ENCODE results near the gene RIPOR3. TPM values are rescaled to one million over a fixed set of nuclear protein-coding genes. Genes with fewer than 3 reads are reported as not detected.

Gene RIPOR3
- total and polyA plus RNA-seq, 9 of the 15 experiments (the other 6 are each of a cell fraction or from before 2014, with no cell fraction given), result 3.3 to 62.7 (median 21.4) TPM

DNA sequence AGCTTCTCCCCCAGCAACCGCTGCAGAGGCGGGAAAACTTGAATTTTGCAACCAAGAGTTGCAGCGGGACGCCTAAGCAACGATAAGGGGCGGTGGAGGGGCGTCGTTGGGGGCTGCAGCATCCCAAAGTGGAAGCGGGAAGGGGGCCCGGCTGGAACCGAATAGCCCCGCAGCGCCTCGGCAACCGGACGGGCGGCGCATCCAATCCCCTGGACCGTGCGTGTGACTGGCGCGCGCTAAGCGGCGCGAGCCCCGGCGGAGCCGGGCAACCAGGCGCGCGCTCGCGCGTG lies 39.4 kb upstream of the RIPOR3 start (continued):
- TF ChIP-seq, protein P1, sequence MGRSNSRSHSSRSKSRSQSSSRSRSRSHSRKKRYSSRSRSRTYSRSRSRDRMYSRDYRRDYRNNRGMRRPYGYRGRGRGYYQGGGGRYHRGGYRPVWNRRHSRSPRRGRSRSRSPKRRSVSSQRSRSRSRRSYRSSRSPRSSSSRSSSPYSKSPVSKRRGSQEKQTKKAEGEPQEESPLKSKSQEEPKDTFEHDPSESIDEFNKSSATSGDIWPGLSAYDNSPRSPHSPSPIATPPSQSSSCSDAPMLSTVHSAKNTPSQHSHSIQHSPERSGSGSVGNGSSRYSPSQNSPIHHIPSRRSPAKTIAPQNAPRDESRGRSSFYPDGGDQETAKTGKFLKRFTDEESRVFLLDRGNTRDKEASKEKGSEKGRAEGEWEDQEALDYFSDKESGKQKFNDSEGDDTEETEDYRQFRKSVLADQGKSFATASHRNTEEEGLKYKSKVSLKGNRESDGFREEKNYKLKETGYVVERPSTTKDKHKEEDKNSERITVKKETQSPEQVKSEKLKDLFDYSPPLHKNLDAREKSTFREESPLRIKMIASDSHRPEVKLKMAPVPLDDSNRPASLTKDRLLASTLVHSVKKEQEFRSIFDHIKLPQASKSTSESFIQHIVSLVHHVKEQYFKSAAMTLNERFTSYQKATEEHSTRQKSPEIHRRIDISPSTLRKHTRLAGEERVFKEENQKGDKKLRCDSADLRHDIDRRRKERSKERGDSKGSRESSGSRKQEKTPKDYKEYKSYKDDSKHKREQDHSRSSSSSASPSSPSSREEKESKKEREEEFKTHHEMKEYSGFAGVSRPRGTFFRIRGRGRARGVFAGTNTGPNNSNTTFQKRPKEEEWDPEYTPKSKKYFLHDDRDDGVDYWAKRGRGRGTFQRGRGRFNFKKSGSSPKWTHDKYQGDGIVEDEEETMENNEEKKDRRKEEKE (IDR thresholded peaks at IDR 0.05; ENCODE audit: borderline replicate concordance in 1 of 2, control insufficient read depth in 1 of 2, low read depth in 2 of 2, low read length in 1 of 2), result peak in 1 of 2 experiments; percentile 65; a peak in 1 of 4 replicates
- TF ChIP-seq, protein P2, sequence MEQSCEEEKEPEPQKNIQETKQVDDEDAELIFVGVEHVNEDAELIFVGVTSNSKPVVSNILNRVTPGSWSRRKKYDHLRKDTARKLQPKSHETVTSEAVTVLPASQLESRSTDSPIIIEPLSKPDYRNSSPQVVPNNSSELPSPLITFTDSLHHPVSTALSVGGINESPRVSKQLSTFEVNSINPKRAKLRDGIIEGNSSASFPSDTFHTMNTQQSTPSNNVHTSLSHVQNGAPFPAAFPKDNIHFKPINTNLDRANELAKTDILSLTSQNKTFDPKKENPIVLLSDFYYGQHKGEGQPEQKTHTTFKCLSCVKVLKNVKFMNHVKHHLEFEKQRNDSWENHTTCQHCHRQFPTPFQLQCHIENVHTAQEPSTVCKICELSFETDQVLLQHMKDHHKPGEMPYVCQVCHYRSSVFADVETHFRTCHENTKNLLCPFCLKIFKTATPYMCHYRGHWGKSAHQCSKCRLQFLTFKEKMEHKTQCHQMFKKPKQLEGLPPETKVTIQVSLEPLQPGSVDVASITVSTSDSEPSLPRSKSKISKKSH (CRISPR knock-in tag; IDR thresholded peaks at IDR 0.05), result no peak
- peak; percentile 48; the same call in 1 of the 2 replicates for TF ChIP-seq RBFOX2 (IDR thresholded peaks at IDR 0.05; ENCODE audit: low read depth, low read length)
- TF ChIP-seq HDAC3 (IDR thresholded peaks at IDR 0.05; ENCODE audit: borderline replicate concordance, partially characterized antibody), result no peak
- peak; percentile 63 for TF ChIP-seq PHF20 (IDR thresholded peaks at IDR 0.05; ENCODE audit: partially characterized antibody)
- TF ChIP-seq, protein P3, sequence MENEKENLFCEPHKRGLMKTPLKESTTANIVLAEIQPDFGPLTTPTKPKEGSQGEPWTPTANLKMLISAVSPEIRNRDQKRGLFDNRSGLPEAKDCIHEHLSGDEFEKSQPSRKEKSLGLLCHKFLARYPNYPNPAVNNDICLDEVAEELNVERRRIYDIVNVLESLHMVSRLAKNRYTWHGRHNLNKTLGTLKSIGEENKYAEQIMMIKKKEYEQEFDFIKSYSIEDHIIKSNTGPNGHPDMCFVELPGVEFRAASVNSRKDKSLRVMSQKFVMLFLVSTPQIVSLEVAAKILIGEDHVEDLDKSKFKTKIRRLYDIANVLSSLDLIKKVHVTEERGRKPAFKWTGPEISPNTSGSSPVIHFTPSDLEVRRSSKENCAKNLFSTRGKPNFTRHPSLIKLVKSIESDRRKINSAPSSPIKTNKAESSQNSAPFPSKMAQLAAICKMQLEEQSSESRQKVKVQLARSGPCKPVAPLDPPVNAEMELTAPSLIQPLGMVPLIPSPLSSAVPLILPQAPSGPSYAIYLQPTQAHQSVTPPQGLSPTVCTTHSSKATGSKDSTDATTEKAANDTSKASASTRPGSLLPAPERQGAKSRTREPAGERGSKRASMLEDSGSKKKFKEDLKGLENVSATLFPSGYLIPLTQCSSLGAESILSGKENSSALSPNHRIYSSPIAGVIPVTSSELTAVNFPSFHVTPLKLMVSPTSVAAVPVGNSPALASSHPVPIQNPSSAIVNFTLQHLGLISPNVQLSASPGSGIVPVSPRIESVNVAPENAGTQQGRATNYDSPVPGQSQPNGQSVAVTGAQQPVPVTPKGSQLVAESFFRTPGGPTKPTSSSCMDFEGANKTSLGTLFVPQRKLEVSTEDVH (IDR thresholded peaks at IDR 0.05; ENCODE audit: low read depth, partially characterized antibody), result peak; percentile 80
- peak; percentile 36 for TF ChIP-seq TBP (optimal IDR thresholded peaks at IDR 0.05; ENCODE audit: low read depth, low read length)
- TF ChIP-seq TOE1 (IDR thresholded peaks at IDR 0.05; ENCODE audit: borderline replicate concordance), result peak; percentile 28; the same call in 1 of the 2 replicates
- no peak for TF ChIP-seq TOE1 (CRISPR knock-in tag; IDR thresholded peaks at IDR 0.05; ENCODE audit: borderline replicate concordance, low read depth)

Data from K562 (cell line).